ENCODE data around the gene SUGCT. TPM values are rescaled to one million over a fixed set of nuclear protein-coding genes. Genes with fewer than 3 reads are reported as not detected.

The SUGCT gene
- polyA plus RNA-seq, 1 of the 3 experiments (the other 2 are of a cell fraction), result 53.7 TPM

- peaks cover 5% of the 10 kb centered on the region for H3F3A ChIP-seq (replicated peaks; ENCODE audit: insufficient read depth)
- no peak overlapping the region for H3K4me2 ChIP-seq
- H3K36me3 ChIP-seq (replicated peaks in 1 of 2; ENCODE audit: control insufficient read depth in 1 of 2, insufficient read depth in 2 of 2, low read length in 1 of 2), result peaks cover 8 to 44% of the 10 kb centered on the region in 2 experiments
- no peak overlapping the region for H2AFZ ChIP-seq (ENCODE audit: low read depth)
- H3K4me1 ChIP-seq (ENCODE audit: control insufficient read depth in 1 of 2, insufficient read depth in 2 of 2, low read depth in 1 of 2, low read length in 1 of 2), result no peaks in the 10 kb centered on the region
- peaks cover 8% of the 10 kb centered on the region; the same call in 1 of the 2 replicates for H3K79me2 ChIP-seq (ENCODE audit: insufficient read depth)
- 76% methylated on average over 7 of the region's 8 CpGs for WGBS (ENCODE audit: low lambda C conversion rate)
- CTCF ChIA-PET, result interaction anchor here (0.9 kb wide), 1 partner anchor 862 kb away, joined by 3 read pairs; no protein-coding TSS in a partner anchor
- no peak overlapping the region for H3K4me3 ChIP-seq (ENCODE audit: low read depth in 2 of 2, low read length in 1 of 2)
- peaks cover 37% of the 10 kb centered on the region for H3K9me3 ChIP-seq
- H3K9me2 ChIP-seq, result no peaks in the 10 kb centered on the region
- H3K27me3 ChIP-seq (ENCODE audit: insufficient read depth), result no peaks in the 10 kb centered on the region
- H3K9ac ChIP-seq, result no peak overlapping the region
- TF ChIP-seq RAD21 (IDR thresholded peaks at IDR 0.05; ENCODE audit: low read length), result no peak
- TF ChIP-seq JUND (IDR thresholded peaks at IDR 0.05), result no peak
- no peak for TF ChIP-seq USF2 (IDR thresholded peaks at IDR 0.05; ENCODE audit: borderline replicate concordance, low read depth, low read length)
- no peak for TF ChIP-seq SIN3A (IDR thresholded peaks at IDR 0.05; ENCODE audit: borderline replicate concordance, low read depth, low read length)
- no peak for TF ChIP-seq TEAD4 (IDR thresholded peaks at IDR 0.05; ENCODE audit: borderline replicate concordance, insufficient read depth)
- no peak for TF ChIP-seq GATA2 (CRISPR knock-in tag; IDR thresholded peaks at IDR 0.05)
- TF ChIP-seq, protein P1, sequence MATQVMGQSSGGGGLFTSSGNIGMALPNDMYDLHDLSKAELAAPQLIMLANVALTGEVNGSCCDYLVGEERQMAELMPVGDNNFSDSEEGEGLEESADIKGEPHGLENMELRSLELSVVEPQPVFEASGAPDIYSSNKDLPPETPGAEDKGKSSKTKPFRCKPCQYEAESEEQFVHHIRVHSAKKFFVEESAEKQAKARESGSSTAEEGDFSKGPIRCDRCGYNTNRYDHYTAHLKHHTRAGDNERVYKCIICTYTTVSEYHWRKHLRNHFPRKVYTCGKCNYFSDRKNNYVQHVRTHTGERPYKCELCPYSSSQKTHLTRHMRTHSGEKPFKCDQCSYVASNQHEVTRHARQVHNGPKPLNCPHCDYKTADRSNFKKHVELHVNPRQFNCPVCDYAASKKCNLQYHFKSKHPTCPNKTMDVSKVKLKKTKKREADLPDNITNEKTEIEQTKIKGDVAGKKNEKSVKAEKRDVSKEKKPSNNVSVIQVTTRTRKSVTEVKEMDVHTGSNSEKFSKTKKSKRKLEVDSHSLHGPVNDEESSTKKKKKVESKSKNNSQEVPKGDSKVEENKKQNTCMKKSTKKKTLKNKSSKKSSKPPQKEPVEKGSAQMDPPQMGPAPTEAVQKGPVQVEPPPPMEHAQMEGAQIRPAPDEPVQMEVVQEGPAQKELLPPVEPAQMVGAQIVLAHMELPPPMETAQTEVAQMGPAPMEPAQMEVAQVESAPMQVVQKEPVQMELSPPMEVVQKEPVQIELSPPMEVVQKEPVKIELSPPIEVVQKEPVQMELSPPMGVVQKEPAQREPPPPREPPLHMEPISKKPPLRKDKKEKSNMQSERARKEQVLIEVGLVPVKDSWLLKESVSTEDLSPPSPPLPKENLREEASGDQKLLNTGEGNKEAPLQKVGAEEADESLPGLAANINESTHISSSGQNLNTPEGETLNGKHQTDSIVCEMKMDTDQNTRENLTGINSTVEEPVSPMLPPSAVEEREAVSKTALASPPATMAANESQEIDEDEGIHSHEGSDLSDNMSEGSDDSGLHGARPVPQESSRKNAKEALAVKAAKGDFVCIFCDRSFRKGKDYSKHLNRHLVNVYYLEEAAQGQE (IDR thresholded peaks at IDR 0.05; ENCODE audit: low read depth, low read length), result no peak
- TF ChIP-seq MAX (IDR thresholded peaks at IDR 0.05; ENCODE audit: low read depth), result no peak
- TF ChIP-seq USF1 (IDR thresholded peaks at IDR 0.05; ENCODE audit: borderline replicate concordance, low read depth), result no peak
- no peak for TF ChIP-seq GABPA (IDR thresholded peaks at IDR 0.05; ENCODE audit: low read depth)
- no peak for TF ChIP-seq TCF12 (IDR thresholded peaks at IDR 0.05)
- no peak for TF ChIP-seq MEF2A (IDR thresholded peaks at IDR 0.05; ENCODE audit: borderline replicate concordance, low read depth)
- no peak for TF ChIP-seq FOSL2 (IDR thresholded peaks at IDR 0.05; ENCODE audit: borderline replicate concordance, low read depth)
- TF ChIP-seq EZH2phosphoT487 (IDR thresholded peaks at IDR 0.05; ENCODE audit: borderline replicate concordance, low read depth), result no peak
- TF ChIP-seq EP300 (IDR thresholded peaks at IDR 0.05; ENCODE audit: borderline replicate concordance in 1 of 2, low read depth in 1 of 2, low read length in 1 of 2), result no peak
- TF ChIP-seq PBX3 (IDR thresholded peaks at IDR 0.05), result no peak
- no peak for TF ChIP-seq RFX5 (IDR thresholded peaks at IDR 0.05; ENCODE audit: low read length)
- no peak overlapping the region for H3K27ac ChIP-seq (ENCODE audit: low read depth in 2 of 2, low read length in 1 of 2)
- no peak for DNase-seq
- POLR2A ChIA-PET, result no interaction called here
- no peaks in the 10 kb centered on the region for H4K20me1 ChIP-seq (ENCODE audit: insufficient read depth)
These were observed 708.7 kb downstream of the SUGCT start for GRCh38 chr7:40843338-40843985.

Data from SK-N-SH (cell line).